GM12878 (cell line): ENCODE data around the gene ITGA2. TPM values are rescaled to one million over a fixed set of nuclear protein-coding genes. Genes with fewer than 3 reads are reported as not detected.

Experiments
- ATAC-seq: fragments of 200-7000 bp; cut with Tn5 transposase; 3 replicates; pipeline ENCODE4 v1.9.1; 2020; ENCODE audit warnings: mild to moderate bottlenecking, moderate library complexity
- BruUV-seq: library from RNA; stranded (reverse); fragments of 400-500 nt; replicated peaks from 2 replicates; lab custom pipeline; 2021; lab: Mats Ljungman, UMichigan
- CTCF ChIA-PET: fragments of 300-600 bp; sonication (Branson Sonifier 250); formaldehyde crosslinking; extraction: SDS; loops from one replicate; lab custom pipeline; 2021; ENCODE audit warnings: inconsistent platforms; lab: Yijun Ruan, JAX
- POLR2A ChIA-PET: fragments of 350-600 bp; formaldehyde crosslinking; extraction: SDS; loops from one replicate; lab custom pipeline; 2021; ENCODE audit warnings: inconsistent platforms; lab: Charles Lee
- RAD21 ChIA-PET: fragments of 300-600 bp; sonication (Branson Sonifier 250); formaldehyde crosslinking; loops from one replicate; lab custom pipeline; 2023; ENCODE audit warnings: antibody characterized with exemption; ENCODE audit not compliant: unreplicated experiment; lab: Charles Lee
- SMC1A ChIA-PET: fragments of 300-600 bp; sonication (Branson Sonifier 250); formaldehyde crosslinking; loops from one replicate; lab custom pipeline; 2023; ENCODE audit not compliant: unreplicated experiment, uncharacterized antibody; lab: Charles Lee
- DNase-seq: peaks from one replicate; pipeline ENCODE4 v3.0.0-alpha.2; 2011; ENCODE audit warnings: low read depth, low spot score
- FAIRE-seq: peaks from 3 replicates; lab custom pipeline; 2011; peaks lifted over from hg19 to GRCh38; lab: Jason Lieb, UNC
- H2AFZ ChIP-seq: 2 replicates; pipeline ENCODE4 v1.6.0; 2011; ENCODE audit warnings: low read depth, low read length, control low read depth; ENCODE audit not compliant: control insufficient read depth
- H3K27ac ChIP-seq: 2 replicates; pipeline ENCODE4 v1.5.1; 2011; ENCODE audit warnings: control low read depth; ENCODE audit not compliant: control insufficient read depth, insufficient read depth
- H3K27me3 ChIP-seq, 2 experiments: replicated peaks in 1 of 2; 2 replicates each; pipeline versions ENCODE4 v1.6.0 to v1.6.1; 2011; ENCODE audit warnings: low read length in 1 of 2; ENCODE audit not compliant: control insufficient read depth in 2 of 2, insufficient read depth in 2 of 2
- H3K36me3 ChIP-seq, 2 experiments: 2 replicates each; pipeline ENCODE4 v1.5.1; 2011; ENCODE audit warnings: low read length in 1 of 2; ENCODE audit not compliant: control insufficient read depth in 2 of 2, insufficient read depth in 2 of 2
- H3K4me1 ChIP-seq: 2 replicates; pipeline ENCODE4 v1.6.1; 2011; ENCODE audit warnings: mild to moderate bottlenecking, low read length, moderate library complexity, mixed read lengths; ENCODE audit not compliant: control insufficient read depth, insufficient read depth
- H3K4me2 ChIP-seq: 2 replicates; pipeline ENCODE4 v1.6.0; 2011; ENCODE audit warnings: control low read depth; ENCODE audit not compliant: control insufficient read depth, insufficient read depth
- H3K4me3 ChIP-seq: fragments of 200-600 bp; sonication (generic); 2 replicates; pipeline ENCODE4 v1.5.1; 2016
- H3K79me2 ChIP-seq: 2 replicates; pipeline ENCODE4 v1.6.0; 2011; ENCODE audit warnings: low read length; ENCODE audit not compliant: control insufficient read depth, insufficient read depth
- H3K9ac ChIP-seq: 2 replicates; pipeline ENCODE4 v1.8.0; 2011; ENCODE audit warnings: low read length, control low read depth, mixed read lengths; ENCODE audit not compliant: control insufficient read depth, insufficient read depth
- H3K9me3 ChIP-seq: replicated peaks from 3 replicates; pipeline ENCODE4 v1.5.1; 2011; ENCODE audit warnings: mild to moderate bottlenecking, low read length; ENCODE audit not compliant: control insufficient read depth, insufficient read depth
- H4K20me1 ChIP-seq: 2 replicates; pipeline ENCODE4 v1.6.0; 2011; ENCODE audit not compliant: control insufficient read depth, insufficient read depth
- CBX3 ChIP-seq: fragments of 200-600 bp; sonication (generic); IDR thresholded peaks from 2 replicates; pipeline ENCODE4 v1.6.1; 2016; ENCODE audit warnings: low read depth, borderline replicate concordance
- ESRRA ChIP-seq: IDR thresholded peaks from 2 replicates; pipeline ENCODE4 v1.6.1; 2012; ENCODE audit warnings: mild to moderate bottlenecking, low read length, improper control_type of control experiment
- NR2C1 ChIP-seq: fragments of 450-650 bp; IDR thresholded peaks from 2 replicates; pipeline ENCODE4 v1.6.1; 2017; ENCODE audit warnings: antibody characterized with exemption, mild to moderate bottlenecking, moderate library complexity
- PML ChIP-seq: IDR thresholded peaks from 2 replicates; pipeline ENCODE4 v1.6.1; 2012; ENCODE audit warnings: low read length, inconsistent platforms
- RAD21 ChIP-seq: IDR thresholded peaks from 2 replicates; pipeline ENCODE4 v1.6.1; 2011; ENCODE audit warnings: mild to moderate bottlenecking, low read depth, low read length, moderate library complexity; ENCODE audit not compliant: insufficient read depth
- RUNX3 ChIP-seq: IDR thresholded peaks from 2 replicates; pipeline ENCODE4 v1.6.1; 2012; ENCODE audit warnings: low read length, inconsistent platforms
- SMAD1 ChIP-seq: fragments of 450-650 bp; IDR thresholded peaks from 2 replicates; pipeline ENCODE4 v1.6.1; 2018; ENCODE audit warnings: mild to moderate bottlenecking, low read depth; ENCODE audit not compliant: partially characterized antibody
- SMARCA5 ChIP-seq: fragments of 450-650 bp; IDR thresholded peaks from 2 replicates; pipeline ENCODE4 v1.6.1; 2017; ENCODE audit warnings: mild to moderate bottlenecking
- SMC3 ChIP-seq: IDR thresholded peaks from 2 replicates; pipeline ENCODE4 v1.6.1; 2011; ENCODE audit warnings: low read length, improper control_type of control experiment, borderline replicate concordance
- SPI1 ChIP-seq: IDR thresholded peaks from 2 replicates; pipeline ENCODE4 v1.6.1; 2011; ENCODE audit warnings: low read depth, mild to moderate bottlenecking, low read length, moderate library complexity, borderline replicate concordance; ENCODE audit not compliant: insufficient read depth
- ZNF274 ChIP-seq: IDR thresholded peaks from one replicate; pipeline ENCODE4 v1.8.0; 2011; ENCODE audit not compliant: insufficient read length, insufficient read depth
- ZSCAN29 ChIP-seq: fragments of 450-650 bp; IDR thresholded peaks from 2 replicates; pipeline ENCODE4 v1.6.1; 2017; ENCODE audit warnings: mild to moderate bottlenecking, moderate library complexity
- WGBS: methylation state at CpG from one replicate; pipeline ENCODE4 v1.1.6; 2016; ENCODE audit warnings: low lambda C conversion rate; ENCODE audit not compliant: insufficient replicate concordance, insufficient coverage; ENCODE audit errors: missing lambda C conversion rate; 5-methylcytosine and 5-hydroxymethylcytosine counted together
- in situ Hi-C: fragments of 300-500 bp; cut with MboI; formaldehyde crosslinking; loops from 9 replicates; pipeline ENCODE4 v1.14.3; 2018; ENCODE audit warnings: mixed read lengths
- intact Hi-C: fragments of 100-400 bp; cut with micrococcal nuclease; formaldehyde crosslinking; loops from one replicate; pipeline ENCODE4 v1.14.2; 2022; ENCODE audit not compliant: unreplicated experiment
- polyA plus RNA-seq, 11 experiments: library from polyadenylated mRNA; depleted of rRNA in 4 of 11; unstranded in 6 of 11; stranded (reverse) in 5 of 11; fragments of >200 nt; fragmentation: Nextera tagmentation in 4 of 11; fragmentation: Illumina TruSeq in 1 of 11; extraction: Ambion mirVana in 4 of 11; extraction: Trizol in 1 of 11; gene quantifications; 1 replicate in 1 of 11; 2 replicates in 10 of 11; pipeline versions ENCODE4 v1.2.1 to v1.2.3, GENCODE V29; 2011 to 2016; ENCODE audit warnings: inconsistent platforms in 2 of 11, missing spikeins in 2 of 11, low read depth in 1 of 11
- total RNA-seq, 4 experiments: library from RNA; depleted of rRNA in 3 of 4; stranded (reverse); fragments of >200 nt in 3 of 4; fragmentation: Illumina TruSeq in 1 of 4; extraction: Trizol in 1 of 4; gene quantifications; 2 replicates each; pipeline versions ENCODE4 v1.2.1 to v1.2.3, GENCODE V29; 2013 to 2021
- TF ChIP-seq, protein P1 (sequence below): fragments of 150-350 bp; IDR thresholded peaks from 2 replicates; pipeline ENCODE4 v1.6.1; 2014; ENCODE audit warnings: mild to moderate bottlenecking, low read depth, low read length
- TF ChIP-seq, protein P2 (sequence below): fragments of 450-650 bp; formaldehyde crosslinking; IDR thresholded peaks from 2 replicates; pipeline ENCODE4 v1.4.0; 2020; ENCODE audit warnings: mild to moderate bottlenecking, moderate library complexity
- TF ChIP-seq, protein P3 (sequence below): IDR thresholded peaks from 2 replicates; pipeline ENCODE4 v1.6.1; 2011; ENCODE audit warnings: borderline replicate concordance, low read depth, mild to moderate bottlenecking, moderate library complexity, low read length; ENCODE audit not compliant: insufficient read depth, poor library complexity, severe bottlenecking

ITGA2 gene
- total and polyA plus RNA-seq, 10 of the 15 experiments (the other 5 are each of a cell fraction or from before 2014, with no cell fraction given), result under 0.01 to 0.13 (median 0.03) TPM; not detected in 6

DNA sequence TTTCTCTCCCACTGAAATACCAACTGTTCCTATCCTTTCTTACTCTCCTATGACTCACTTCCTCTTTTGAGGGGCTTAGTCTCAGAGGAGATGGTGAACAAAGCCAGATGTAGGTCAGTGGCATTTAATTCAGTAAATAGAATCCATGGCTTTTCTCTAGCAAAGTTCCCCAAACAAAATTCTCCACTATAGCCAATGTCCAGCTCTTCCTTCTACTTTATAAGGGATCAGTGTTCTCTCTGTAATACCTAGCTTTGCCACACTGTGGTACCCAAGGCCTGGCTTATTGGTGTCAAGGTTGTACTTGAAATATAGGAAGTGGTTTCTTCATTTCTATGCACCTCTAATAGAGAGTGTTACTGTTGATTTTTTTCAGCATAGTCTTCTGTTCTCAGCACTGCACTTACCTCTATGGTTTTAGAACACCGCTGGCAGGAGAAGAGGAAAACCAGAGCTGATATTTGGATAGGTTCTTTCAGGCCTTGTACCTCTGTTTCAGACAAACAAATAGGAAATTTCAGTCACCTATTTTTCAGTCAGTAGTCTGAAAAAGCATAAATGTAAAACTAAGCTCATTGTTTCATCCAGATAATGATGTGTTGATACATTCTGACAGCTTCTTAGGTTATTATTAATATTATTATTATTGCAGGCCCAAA lies 40.6 kb upstream of the ITGA2 start:
- Histone ChIP-seq H3K27me3 (no peaks in the 10 kb centered on the region), H3K9ac (no peak overlapping the region), H3K36me3 (no peaks in the 10 kb centered on the region), H3K4me3 (no peak overlapping the region), H2AFZ (no peak overlapping the region), H3K4me1 (no peaks in the 10 kb centered on the region), H3K79me2 (no peaks in the 10 kb centered on the region), H3K4me2 (no peak overlapping the region), H4K20me1 (no peaks in the 10 kb centered on the region), H3K27ac (no peak overlapping the region), H3K9me3 (no peaks in the 10 kb centered on the region)
- peak; percentile 99 for ATAC-seq
- ChIA-PET SMC1A (interaction anchor here (0.7 to 3.1 kb wide), 22 partner anchors 9 to 1268 kb away, joined by 3 to 51 read pairs (median 4); no protein-coding TSS in a partner anchor), CTCF (interaction anchor here (0.6 to 6.1 kb wide), 29 partner anchors 8 to 1286 kb away, joined by 3 to 127 read pairs (median 4); partner anchors contain the start of gene MOCS2), POLR2A (interaction anchor here (1.3 kb wide), 1 partner anchor 145 kb away, joined by 6 read pairs; no protein-coding TSS in a partner anchor), RAD21 (interaction anchor here (0.6 to 4.0 kb wide), 19 partner anchors 8 to 1286 kb away, joined by 3 to 49 read pairs (median 5); partner anchors contain the start of gene MOCS2)
- peak; percentile 42 for DNase-seq
- WGBS, result 0% methylated on average over 1 of the region's 1 CpG
- peak; percentile 83 for FAIRE-seq
- intact Hi-C loops (loop anchor here (1.0 to 10.0 kb wide), 3 partner anchors 94 to 1276 kb away; no protein-coding TSS in a partner anchor), in situ Hi-C loops (loop anchor here (5.0 kb wide), 1 partner anchor 149 kb away; no protein-coding TSS in a partner anchor)
- no TSS peak for BruUV-seq
- TF ChIP-seq ZSCAN29, result no peak
- TF ChIP-seq, protein P1, sequence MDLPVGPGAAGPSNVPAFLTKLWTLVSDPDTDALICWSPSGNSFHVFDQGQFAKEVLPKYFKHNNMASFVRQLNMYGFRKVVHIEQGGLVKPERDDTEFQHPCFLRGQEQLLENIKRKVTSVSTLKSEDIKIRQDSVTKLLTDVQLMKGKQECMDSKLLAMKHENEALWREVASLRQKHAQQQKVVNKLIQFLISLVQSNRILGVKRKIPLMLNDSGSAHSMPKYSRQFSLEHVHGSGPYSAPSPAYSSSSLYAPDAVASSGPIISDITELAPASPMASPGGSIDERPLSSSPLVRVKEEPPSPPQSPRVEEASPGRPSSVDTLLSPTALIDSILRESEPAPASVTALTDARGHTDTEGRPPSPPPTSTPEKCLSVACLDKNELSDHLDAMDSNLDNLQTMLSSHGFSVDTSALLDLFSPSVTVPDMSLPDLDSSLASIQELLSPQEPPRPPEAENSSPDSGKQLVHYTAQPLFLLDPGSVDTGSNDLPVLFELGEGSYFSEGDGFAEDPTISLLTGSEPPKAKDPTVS, result no peak
- TF ChIP-seq, protein P2, sequence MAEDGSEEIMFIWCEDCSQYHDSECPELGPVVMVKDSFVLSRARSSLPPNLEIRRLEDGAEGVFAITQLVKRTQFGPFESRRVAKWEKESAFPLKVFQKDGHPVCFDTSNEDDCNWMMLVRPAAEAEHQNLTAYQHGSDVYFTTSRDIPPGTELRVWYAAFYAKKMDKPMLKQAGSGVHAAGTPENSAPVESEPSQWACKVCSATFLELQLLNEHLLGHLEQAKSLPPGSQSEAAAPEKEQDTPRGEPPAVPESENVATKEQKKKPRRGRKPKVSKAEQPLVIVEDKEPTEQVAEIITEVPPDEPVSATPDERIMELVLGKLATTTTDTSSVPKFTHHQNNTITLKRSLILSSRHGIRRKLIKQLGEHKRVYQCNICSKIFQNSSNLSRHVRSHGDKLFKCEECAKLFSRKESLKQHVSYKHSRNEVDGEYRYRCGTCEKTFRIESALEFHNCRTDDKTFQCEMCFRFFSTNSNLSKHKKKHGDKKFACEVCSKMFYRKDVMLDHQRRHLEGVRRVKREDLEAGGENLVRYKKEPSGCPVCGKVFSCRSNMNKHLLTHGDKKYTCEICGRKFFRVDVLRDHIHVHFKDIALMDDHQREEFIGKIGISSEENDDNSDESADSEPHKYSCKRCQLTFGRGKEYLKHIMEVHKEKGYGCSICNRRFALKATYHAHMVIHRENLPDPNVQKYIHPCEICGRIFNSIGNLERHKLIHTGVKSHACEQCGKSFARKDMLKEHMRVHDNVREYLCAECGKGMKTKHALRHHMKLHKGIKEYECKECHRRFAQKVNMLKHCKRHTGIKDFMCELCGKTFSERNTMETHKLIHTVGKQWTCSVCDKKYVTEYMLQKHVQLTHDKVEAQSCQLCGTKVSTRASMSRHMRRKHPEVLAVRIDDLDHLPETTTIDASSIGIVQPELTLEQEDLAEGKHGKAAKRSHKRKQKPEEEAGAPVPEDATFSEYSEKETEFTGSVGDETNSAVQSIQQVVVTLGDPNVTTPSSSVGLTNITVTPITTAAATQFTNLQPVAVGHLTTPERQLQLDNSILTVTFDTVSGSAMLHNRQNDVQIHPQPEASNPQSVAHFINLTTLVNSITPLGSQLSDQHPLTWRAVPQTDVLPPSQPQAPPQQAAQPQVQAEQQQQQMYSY (CRISPR knock-in tag), result no peak
- TF ChIP-seq ESRRA, result no peak
- TF ChIP-seq SPI1, result peak; percentile 74
- TF ChIP-seq RUNX3, result peak; percentile 42; the same call in 1 of the 2 replicates
- TF ChIP-seq SMC3, result peak; percentile 76
- no peak for TF ChIP-seq ZNF274
- no peak for TF ChIP-seq SMAD1
- TF ChIP-seq PML, result no peak
- no peak for TF ChIP-seq CBX3
- TF ChIP-seq SMARCA5, result 0 out of 2 replicates have a peak, but pooled peaks have one; percentile 35
- no peak for TF ChIP-seq NR2C1
- TF ChIP-seq RAD21, result peak; percentile 98
- TF ChIP-seq, protein P3, sequence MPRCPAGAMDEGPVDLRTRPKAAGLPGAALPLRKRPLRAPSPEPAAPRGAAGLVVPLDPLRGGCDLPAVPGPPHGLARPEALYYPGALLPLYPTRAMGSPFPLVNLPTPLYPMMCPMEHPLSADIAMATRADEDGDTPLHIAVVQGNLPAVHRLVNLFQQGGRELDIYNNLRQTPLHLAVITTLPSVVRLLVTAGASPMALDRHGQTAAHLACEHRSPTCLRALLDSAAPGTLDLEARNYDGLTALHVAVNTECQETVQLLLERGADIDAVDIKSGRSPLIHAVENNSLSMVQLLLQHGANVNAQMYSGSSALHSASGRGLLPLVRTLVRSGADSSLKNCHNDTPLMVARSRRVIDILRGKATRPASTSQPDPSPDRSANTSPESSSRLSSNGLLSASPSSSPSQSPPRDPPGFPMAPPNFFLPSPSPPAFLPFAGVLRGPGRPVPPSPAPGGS, result no peak
